MM.1S (cell line): Measurements from ENCODE around the gene MAML3.

ENCODE experiments used
- DNase-seq: peaks from one replicate; pipeline ENCODE4 v3.0.0-alpha.2; 2015
- H2AFZ ChIP-seq: fragments of 300-600 bp; sonication (generic); 2 replicates; pipeline ENCODE4 v1.6.0; 2016; ENCODE audit warnings: antibody characterized with exemption, low read length
- H3F3A ChIP-seq: fragments of 300-600 bp; sonication (generic); 2 replicates; pipeline ENCODE4 v1.6.1; 2016; ENCODE audit warnings: mild to moderate bottlenecking, antibody characterized with exemption, low read length, moderate library complexity, mixed read lengths; ENCODE audit not compliant: insufficient read depth
- H3K27ac ChIP-seq: fragments of 300-600 bp; sonication (generic); 2 replicates; pipeline ENCODE4 v1.5.1; 2016; ENCODE audit warnings: mild to moderate bottlenecking, low read length
- H3K27me3 ChIP-seq: fragments of 300-600 bp; sonication (generic); replicated peaks from 2 replicates; pipeline ENCODE4 v1.6.0; 2016; ENCODE audit warnings: low read length; ENCODE audit not compliant: insufficient read depth
- H3K36me3 ChIP-seq: fragments of 300-600 bp; sonication (generic); replicated peaks from 2 replicates; pipeline ENCODE4 v1.6.1; 2016; ENCODE audit warnings: mild to moderate bottlenecking, low read length, mixed read lengths; ENCODE audit not compliant: insufficient read depth
- H3K4me1 ChIP-seq: fragments of 300-600 bp; sonication (generic); 2 replicates; pipeline ENCODE4 v1.6.1; 2016; ENCODE audit warnings: low read length, mixed read lengths
- H3K4me2 ChIP-seq: fragments of 300-600 bp; sonication (generic); 2 replicates; pipeline ENCODE4 v1.6.0; 2016; ENCODE audit warnings: low read depth, low read length
- H3K4me3 ChIP-seq: fragments of 300-600 bp; sonication (generic); 2 replicates; pipeline ENCODE4 v1.5.1; 2016; ENCODE audit warnings: low read length, mixed read lengths
- H3K79me2 ChIP-seq: fragments of 300-600 bp; sonication (generic); 2 replicates; pipeline ENCODE4 v1.6.1; 2016; ENCODE audit warnings: mixed run types, low read length, mixed read lengths
- H3K9ac ChIP-seq: fragments of 300-600 bp; sonication (generic); 2 replicates; pipeline ENCODE4 v1.6.1; 2016; ENCODE audit warnings: low read length, mixed read lengths
- H3K9me2 ChIP-seq: fragments of 300-600 bp; sonication (generic); replicated peaks from 2 replicates; pipeline ENCODE4 v1.6.1; 2016; ENCODE audit warnings: mild to moderate bottlenecking, low read length, mixed read lengths; ENCODE audit not compliant: insufficient read depth
- H3K9me3 ChIP-seq: fragments of 300-600 bp; sonication (generic); replicated peaks from 2 replicates; pipeline ENCODE4 v1.6.1; 2016; ENCODE audit warnings: mild to moderate bottlenecking, low read length, mixed read lengths; ENCODE audit not compliant: insufficient read depth
- H4K20me1 ChIP-seq: fragments of 300-600 bp; sonication (generic); 2 replicates; pipeline ENCODE4 v1.6.1; 2016; ENCODE audit warnings: mild to moderate bottlenecking, low read length, moderate library complexity, mixed read lengths; ENCODE audit not compliant: insufficient read depth
- EZH2 ChIP-seq: fragments of 300-600 bp; sonication (generic); optimal IDR thresholded peaks from 2 replicates; pipeline ENCODE3; 2017; ENCODE audit warnings: low read depth, mild to moderate bottlenecking, antibody characterized with exemption, low read length, mixed read lengths
- EZH2phosphoT487 ChIP-seq: fragments of 300-600 bp; sonication (generic); IDR thresholded peaks from 2 replicates; pipeline ENCODE4 v1.6.1; 2018; ENCODE audit warnings: antibody characterized with exemption, low read length
- TF ChIP-seq, protein P1 (sequence below): fragments of 300-600 bp; sonication (generic); IDR thresholded peaks from 2 replicates; pipeline ENCODE4 v1.5.1; 2016; ENCODE audit warnings: antibody characterized with exemption, low read length, mixed read lengths

MAML3 gene

DNA sequence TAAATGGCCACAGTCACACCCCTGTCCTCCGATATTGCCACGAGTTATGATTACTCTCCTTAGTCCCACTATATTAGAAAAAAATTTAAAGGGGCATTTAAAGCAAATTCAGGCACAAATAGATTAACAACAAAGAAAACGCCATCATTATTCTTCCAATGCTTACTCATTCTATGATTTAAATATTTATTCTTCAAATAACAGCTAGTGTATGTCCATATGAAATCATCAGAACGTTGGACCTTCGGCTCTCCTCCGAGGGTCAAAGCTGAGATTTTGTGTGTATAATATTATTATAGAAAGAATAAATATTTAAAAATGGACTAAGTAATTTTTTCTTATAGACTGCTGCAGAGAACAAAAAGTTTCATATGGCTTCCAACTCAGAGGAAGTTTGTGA is 122.9 kb downstream of the MAML3 start:
- H3K79me2 ChIP-seq = no peaks in the 10 kb centered on the region
- no peaks in the 10 kb centered on the region for H3K27me3 ChIP-seq
- H3K4me2 ChIP-seq = no peak overlapping the region
- no peaks in the 10 kb centered on the region for H3K9me3 ChIP-seq
- no peak for TF ChIP-seq EZH2phosphoT487
- TF ChIP-seq, protein P1, sequence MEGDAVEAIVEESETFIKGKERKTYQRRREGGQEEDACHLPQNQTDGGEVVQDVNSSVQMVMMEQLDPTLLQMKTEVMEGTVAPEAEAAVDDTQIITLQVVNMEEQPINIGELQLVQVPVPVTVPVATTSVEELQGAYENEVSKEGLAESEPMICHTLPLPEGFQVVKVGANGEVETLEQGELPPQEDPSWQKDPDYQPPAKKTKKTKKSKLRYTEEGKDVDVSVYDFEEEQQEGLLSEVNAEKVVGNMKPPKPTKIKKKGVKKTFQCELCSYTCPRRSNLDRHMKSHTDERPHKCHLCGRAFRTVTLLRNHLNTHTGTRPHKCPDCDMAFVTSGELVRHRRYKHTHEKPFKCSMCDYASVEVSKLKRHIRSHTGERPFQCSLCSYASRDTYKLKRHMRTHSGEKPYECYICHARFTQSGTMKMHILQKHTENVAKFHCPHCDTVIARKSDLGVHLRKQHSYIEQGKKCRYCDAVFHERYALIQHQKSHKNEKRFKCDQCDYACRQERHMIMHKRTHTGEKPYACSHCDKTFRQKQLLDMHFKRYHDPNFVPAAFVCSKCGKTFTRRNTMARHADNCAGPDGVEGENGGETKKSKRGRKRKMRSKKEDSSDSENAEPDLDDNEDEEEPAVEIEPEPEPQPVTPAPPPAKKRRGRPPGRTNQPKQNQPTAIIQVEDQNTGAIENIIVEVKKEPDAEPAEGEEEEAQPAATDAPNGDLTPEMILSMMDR = no peak
- no peak for TF ChIP-seq EZH2
- H3K4me1 ChIP-seq = no peaks in the 10 kb centered on the region
- H3F3A ChIP-seq = no peaks in the 10 kb centered on the region
- H3K9me2 ChIP-seq = no peaks in the 10 kb centered on the region
- no peaks in the 10 kb centered on the region for H3K36me3 ChIP-seq
- H3K4me3 ChIP-seq = no peak overlapping the region
- H3K27ac ChIP-seq = no peak overlapping the region
- DNase-seq = no peak
- H3K9ac ChIP-seq = no peak overlapping the region
- no peak overlapping the region for H2AFZ ChIP-seq
- no peaks in the 10 kb centered on the region for H4K20me1 ChIP-seq

DNA sequence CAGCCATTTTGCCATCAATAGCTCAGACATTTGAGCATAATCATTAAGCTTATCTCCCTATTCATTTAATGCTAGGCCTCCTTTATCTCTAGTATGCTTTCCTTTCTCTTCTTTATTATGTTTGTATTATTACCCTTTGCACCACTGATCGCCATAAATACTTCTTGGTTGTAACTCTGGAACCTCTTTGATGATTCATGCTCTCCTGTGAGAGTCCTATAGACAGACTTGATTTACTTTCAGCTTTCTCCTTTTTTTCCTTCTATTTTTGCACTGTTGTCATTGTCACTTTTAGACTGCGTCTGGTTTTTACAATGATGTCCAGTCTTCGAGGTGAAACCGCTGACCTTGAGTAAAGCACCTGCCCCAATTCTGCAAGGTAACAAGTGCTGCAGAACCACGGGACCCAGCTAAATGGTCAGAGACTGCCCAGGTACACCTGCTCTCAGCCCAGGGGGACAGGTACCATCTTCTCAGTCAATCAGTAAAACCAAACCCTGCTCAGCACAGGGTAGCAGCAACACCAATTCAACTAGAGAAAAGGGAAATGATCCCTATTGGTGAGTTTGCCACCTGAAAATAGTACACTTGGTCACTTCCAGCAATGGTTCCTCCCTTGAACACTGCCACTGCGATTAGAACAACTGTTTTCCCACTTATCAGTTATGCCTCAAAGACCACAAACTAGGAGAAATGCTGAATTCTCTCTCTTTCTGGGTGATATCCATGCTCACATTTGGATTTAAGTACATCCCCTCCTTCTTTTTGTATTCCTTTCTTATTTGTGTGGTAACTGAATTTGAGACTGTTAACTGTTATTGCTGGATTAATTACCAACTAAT is 125.1 kb downstream of the MAML3 start:
- no peak overlapping the region for H3K27ac ChIP-seq
- H3K79me2 ChIP-seq = no peaks in the 10 kb centered on the region
- no peaks in the 10 kb centered on the region for H3K4me1 ChIP-seq
- H3K4me2 ChIP-seq = no peak overlapping the region
- no peak overlapping the region for H2AFZ ChIP-seq
- DNase-seq = no peak
- no peaks in the 10 kb centered on the region for H3K27me3 ChIP-seq
- H3K4me3 ChIP-seq = no peak overlapping the region
- H3K9me2 ChIP-seq = no peaks in the 10 kb centered on the region
- no peaks in the 10 kb centered on the region for H3K36me3 ChIP-seq
- H3K9me3 ChIP-seq = no peaks in the 10 kb centered on the region
- H4K20me1 ChIP-seq = no peaks in the 10 kb centered on the region
- H3K9ac ChIP-seq = no peak overlapping the region
- H3F3A ChIP-seq = no peaks in the 10 kb centered on the region
- TF ChIP-seq EZH2phosphoT487 = no peak
- no peak for TF ChIP-seq EZH2
- TF ChIP-seq, protein P1 = no peak

DNA sequence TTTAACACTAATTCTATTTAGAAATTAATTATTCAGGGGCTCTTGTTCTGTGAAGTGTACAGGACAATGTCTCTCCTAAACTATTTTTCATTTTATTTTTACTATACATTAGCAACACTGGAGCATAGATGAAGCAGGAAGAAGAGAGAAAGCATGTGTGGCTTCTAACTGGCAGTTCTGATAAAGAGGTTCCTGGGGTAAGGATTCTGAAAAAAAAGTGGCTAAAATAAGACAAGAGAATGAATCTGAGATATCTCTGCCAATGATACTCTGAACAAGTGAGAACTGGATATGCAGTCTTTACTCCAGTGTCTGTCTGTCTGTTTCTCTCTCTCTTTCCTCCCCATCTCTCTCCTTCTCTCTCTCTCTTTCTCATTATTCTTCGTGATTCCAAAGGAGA is 125.9 kb downstream of the MAML3 start:
- Histone ChIP-seq H2AFZ (no peak overlapping the region), H3K36me3 (no peaks in the 10 kb centered on the region), H3K9ac (no peak overlapping the region), H3K4me1 (no peaks in the 10 kb centered on the region), H3K9me2 (no peaks in the 10 kb centered on the region), H3F3A (no peaks in the 10 kb centered on the region), H3K9me3 (no peaks in the 10 kb centered on the region), H3K4me2 (no peak overlapping the region), H4K20me1 (no peaks in the 10 kb centered on the region), H3K4me3 (no peak overlapping the region), H3K27ac (no peak overlapping the region), H3K27me3 (no peaks in the 10 kb centered on the region), H3K79me2 (no peaks in the 10 kb centered on the region)
- TF ChIP-seq EZH2phosphoT487 (no peak), EZH2 (no peak)
- TF ChIP-seq, protein P1 = no peak
- DNase-seq = no peak
